HG03342 (cell line): ENCODE data around the gene TUBG2.

Experiments
- ATAC-seq: cut with Tn5 transposase; IDR thresholded peaks from one replicate; pipeline ENCODE4 v1.9.1; 2021; ENCODE audit warnings: mild to moderate bottlenecking, moderate library complexity; ENCODE audit not compliant: unreplicated experiment

The TUBG2 gene

DNA sequence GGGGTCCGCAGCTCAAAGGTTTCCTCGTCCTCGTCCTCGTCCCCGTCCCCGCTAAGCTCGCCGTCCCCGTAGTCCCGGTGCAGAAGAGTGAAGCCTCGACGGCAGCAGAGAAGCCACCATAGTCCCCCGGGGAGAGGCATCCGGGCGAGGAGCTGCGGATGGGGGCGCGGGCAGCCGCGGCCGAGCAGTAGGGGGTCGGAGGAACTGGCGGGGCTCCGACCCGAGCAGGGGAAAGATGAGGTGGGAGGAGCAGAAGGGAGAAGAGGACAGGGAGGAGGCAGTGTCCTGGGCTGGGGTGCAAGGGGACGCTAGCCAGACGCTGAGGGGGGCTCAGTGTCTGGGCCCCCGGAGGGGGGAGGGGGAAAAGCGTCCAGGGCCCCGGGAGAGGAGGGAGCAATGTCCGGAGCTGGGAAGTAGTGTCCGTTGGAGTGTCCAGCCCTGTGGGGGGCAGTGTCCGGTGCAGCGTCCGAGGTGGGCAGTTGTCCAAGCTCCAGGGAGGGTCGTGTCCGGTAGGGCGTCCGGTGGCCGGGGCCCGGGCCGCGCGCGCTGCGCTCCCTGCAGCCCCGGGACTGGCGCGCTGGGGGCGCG is 17.4 kb downstream of the TUBG2 start, which contains the start of gene PLEKHH3:
Gene PLEKHH3, minus strand, starts transcription at position 571 of the 588 bp plus-strand sequence. Its CDS starts 431 bp downstream, at position 140.
- ATAC-seq, result no peak

DNA sequence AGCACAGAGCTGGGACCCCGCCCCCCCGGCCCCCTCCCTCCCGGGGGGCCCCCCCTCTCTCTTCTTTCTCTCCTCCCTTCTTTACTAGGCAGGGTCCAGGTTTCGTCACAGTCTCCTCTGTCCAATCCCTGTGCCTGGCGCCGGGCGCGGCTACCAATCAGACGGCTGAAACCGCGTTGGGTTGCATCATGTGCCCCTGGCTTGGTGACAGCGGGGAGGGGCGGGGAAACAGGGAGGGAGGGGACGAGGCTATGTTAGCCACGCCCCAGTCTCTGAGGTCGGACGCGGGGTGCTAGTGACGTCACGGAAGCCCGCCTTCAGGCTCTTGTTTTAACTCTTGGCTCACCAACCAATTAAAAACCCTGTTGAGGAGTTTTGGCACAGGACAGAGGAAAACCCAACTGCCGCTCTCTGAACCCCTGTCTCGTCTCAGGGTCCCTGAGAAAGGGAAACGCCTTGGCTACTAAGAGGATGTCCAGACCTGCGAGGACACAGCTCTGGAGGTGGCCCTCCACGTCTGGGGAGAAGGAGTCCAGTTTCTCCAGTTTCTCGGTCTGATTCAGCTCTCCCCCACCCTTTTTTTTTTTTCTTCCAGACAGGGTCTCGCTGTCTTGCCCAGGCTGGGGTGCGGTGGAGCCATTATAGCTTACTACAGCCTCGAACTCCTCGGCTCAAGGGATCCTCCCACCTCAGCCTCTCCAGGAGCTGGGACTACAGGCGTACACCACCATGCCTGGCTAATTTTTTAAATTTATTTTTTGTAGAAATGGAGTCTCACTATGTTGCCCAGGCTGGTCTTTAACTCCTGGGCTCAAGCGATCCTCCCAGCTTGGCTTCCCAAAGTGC is 18.2 kb downstream of the TUBG2 start:
- ATAC-seq, result peak; percentile 65

DNA sequence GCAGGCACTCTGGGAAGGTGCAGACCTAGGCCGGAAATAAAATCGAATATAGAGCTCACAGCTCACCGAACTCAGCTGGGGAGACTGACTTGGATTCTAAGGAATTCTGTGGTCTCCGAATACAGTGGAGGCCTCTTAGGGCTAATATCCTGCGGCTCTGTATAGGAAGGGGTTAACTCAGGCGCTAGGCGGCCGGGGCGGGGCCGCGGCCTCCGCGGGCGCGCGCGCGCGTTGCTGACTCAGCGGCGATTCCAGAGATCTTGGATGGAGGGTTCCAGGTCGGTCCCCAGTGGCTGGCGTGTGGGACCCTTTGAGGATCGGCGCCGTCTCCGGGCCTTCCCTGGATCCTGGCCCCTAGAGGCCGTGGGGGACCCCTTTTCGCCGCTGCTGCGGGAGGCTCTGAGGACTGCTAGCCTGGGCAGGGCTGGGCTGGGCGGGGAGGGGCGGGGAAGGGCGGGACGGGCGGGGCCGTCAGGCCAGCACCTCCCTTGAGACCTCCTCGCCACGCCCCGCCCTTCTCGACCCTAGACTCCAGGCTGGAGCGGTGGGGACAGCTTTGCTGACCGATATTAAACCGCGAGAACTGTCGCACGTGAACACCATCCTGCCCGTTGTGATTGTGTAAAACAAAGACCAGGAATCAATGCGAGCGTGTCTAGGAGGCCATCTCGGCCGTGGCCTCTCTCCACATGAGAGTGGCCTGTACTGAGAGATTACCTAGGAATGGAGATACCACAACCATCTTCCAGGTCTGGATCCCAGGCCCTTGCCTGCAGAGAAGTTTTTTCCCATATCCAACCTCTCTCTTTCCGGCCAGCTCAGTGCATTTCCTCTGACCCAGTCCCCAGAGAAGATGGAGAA is 19.1 kb downstream of the TUBG2 start:
- ATAC-seq, result peak; percentile 23

DNA sequence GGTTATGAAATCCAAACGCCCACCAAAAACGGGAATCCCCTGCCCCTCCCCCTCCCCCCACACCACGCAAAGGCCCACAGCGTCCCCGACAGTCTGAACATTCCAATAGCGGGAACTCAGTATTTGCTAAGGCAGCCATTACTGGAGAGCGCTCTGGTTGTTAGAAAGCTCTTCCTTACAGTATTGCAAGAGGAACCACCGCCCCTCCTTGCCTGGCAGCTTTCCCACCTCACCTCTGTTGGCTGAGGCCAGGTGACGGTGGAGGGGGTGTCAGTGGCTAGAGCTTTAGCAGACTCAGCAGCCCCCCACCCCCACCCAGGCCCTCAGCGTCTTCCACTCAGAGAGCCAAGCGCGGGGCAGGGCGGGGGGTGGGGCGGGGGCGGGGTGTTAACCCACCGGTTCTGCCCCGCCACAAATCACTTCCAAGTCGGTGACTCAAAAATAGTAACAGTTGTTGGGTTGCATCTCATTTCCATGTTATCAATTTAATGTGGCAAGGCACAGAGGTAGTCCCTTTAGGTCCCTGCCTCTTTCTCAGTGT is 19.9 kb downstream of the TUBG2 start:
- no peak for ATAC-seq

DNA sequence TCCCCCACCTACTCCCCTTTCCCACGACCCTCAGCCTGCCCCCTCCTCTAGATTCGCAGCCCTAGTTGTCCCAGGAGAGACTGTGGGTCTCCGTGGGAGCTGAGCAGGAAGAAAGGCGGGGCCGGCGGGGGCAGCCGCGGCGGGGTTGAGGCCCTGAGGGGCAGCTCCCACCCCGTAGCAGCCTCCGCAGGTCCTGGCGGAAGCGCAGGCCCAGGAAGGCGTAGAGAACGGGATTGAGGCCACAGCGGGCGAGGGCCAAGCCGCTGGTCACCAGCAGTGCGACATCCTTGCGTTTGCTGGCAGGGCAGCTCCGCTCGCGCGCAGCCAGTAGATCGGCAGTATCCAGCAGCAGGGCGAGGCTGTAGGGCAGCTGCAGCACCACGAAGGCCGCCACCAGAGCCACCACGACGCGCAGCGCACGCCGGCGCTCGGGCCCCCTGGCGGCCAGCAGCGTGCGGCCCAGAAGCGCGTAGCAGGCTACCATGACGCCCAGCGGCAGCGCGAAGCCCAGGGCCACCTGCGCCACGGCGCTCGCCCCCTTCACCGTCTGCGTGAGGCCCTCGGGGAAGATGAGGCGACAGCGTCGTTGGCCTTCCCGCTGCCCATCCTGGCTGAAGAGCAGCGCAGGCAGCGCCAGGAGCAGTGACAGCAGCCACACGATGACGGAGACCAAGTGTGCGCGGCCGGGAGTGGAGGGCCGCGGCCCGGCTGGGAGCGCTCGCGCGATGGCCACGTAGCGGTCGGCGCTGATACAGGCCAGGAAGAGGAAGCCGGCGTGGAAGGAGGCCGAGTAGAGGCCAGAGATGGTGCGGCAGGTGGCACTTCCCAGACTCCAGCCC is 20.6 kb downstream of the TUBG2 start:
- ATAC-seq, result no peak

DNA sequence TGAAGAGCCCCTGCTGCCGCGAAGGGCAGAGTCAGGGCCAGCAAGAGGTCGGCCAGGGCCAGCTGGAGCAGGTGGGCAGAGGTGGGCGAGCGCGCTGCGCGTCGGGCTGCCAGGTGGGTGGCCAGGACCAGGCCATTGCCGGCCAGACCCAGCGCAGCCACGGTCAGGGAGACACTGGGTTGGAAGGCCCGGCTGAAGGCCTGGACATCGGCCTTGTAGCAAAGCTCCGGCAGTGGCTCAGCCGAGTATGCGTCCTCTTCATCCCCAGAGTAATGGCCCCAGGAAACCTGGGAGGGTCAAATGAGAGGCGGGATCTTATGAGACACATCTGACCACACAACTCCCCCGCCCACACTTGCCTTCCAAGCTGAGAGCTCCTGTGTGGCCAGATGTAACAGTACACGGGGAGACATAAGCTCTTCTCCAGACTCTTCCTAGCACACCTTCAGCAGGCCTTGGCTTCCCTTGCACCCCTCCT is 21.3 kb downstream of the TUBG2 start:
- no peak for ATAC-seq

DNA sequence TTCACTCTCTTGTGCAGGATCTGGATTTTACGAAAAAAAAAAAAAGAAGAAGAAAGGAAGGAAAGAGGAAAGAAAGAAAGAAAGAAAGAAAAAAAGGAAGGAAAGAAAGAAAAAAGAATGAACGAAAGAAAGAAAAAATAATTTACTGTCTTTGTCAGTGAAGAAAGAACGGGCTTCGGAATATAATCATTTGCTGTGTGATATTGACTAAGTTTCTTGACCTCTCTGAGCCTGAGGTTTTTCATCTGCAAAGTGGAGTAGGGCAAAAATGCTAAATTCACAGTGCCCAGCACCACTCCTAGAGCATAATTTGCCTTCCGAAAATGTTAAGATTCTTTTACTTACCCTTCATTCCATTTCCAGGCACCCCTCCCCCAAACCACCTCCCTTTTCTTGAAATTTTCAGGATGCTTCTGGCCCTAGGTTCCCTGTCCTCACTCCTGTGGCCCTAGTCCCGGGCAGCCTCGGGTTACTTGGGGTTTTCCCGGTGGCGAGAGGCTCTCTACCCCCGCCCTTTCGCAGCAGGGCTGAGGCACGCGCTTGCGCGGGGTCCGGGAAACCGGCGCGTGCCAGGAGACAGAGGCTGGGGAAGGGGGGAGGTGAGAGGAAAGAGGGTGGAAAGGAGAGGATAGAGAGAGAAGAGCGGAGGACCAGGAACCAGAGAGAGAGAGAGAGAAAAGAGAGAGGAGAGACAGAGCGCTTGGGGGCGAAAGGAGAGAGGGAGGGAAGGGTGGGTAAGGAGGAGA is 23.1 kb downstream of the TUBG2 start, which contains the start of gene CNTNAP1:
Gene CNTNAP1, plus strand, starts transcription at position 556 of the 746 bp plus-strand sequence. CDS start 299 bp downstream, outside the sequence.
- ATAC-seq, result no peak

DNA sequence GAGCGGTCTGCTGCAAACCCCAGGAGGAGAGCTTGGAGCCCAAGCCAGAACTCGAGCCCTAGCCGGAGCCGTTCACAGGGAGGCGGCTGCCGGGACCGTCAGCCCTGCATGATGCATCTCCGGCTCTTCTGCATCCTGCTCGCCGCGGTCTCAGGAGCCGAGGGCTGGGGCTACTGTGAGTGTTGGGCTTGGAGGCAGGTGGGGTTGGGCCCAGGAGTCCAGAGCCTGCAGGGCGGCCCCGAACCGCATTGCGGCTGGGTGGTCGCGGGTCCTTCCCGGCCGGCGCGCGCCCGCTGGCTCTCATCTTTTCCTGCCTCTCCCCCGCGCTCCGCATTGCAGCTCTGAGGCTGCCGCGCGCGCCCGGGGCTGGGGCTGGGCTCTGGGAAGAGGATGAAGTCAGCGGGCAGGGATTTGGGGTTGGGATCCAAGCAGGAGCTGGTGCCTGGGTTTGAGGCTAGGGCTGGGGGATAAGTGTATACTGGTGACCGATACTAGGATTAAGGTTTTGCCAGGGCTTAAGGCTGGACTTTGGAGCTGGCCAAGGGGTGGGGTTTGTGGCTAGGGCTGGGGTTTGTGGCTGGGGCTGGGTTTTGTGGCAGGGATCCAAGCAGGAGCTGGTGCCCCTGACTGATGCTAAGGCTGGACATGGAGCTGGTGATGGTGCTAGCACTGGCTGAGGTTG is 23.8 kb downstream of the TUBG2 start:
- ATAC-seq, result no peak

DNA sequence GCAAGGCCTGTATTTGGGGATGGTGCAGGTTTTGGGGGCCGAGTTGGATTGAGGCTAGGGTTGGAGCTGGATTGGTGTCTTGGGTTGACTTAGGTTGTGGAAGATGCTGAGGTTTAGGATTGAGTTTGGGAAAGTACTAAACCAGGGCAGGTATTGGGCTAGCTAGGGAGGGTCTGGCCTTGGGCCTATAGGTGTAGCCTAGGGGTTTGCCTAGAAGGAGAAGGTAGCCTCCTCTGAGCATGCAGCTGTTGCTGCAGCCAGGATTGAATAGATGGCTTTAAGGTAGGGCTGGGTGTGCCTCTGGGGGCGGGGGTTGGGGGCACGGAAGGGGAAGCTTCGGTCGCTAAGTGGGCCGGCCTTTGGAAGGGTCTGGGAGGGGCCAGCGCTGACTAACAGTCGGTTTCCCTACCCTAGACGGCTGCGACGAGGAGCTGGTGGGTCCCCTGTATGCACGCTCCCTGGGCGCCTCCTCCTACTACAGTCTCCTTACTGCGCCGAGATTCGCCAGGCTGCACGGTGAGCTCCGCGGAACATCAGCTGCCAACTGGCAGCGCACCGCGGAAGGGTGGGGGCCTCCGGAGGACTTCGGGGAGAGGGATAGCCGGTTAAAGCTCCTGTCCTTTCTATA is 24.4 kb downstream of the TUBG2 start:
- ATAC-seq, result no peak

DNA sequence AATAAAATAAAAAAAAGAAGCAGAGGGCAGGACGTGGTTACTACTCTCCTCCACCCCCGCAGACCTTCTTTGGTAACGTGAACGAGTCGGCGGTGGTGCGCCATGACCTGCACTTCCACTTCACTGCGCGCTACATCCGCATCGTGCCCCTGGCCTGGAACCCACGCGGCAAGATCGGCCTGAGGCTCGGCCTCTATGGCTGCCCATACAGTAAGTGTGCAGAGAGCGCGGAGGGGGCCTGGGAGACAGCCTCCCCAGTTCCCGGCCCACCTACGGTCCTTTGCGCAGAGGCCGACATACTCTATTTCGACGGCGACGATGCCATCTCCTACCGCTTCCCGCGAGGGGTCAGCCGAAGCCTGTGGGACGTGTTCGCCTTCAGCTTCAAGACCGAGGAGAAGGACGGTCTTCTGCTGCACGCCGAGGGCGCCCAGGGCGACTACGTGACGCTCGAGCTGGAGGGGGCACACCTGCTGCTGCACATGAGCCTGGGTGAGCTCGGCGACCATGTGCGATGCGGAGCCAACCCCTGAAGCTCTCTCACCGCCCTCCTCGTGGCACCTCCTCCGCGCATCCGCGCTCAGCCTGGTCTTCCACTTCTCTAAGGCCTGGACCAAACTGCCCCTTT is 26.0 kb downstream of the TUBG2 start:
- ATAC-seq, result no peak

DNA sequence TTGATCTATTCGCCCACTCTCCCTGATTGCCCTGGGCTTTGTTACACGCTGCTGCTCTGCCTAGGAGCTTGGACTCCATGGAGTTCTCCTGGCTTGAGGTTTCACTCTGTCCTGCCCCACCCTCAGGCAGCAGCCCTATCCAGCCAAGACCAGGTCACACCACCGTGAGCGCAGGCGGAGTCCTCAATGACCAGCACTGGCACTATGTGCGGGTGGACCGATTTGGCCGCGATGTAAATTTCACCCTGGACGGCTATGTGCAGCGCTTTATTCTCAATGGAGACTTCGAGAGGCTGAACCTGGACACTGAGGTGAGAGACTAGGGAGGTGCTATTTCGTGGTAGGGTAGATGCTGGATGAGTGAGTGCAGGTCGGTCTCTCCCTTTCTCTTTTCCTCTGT is 26.7 kb downstream of the TUBG2 start:
- no peak for ATAC-seq

DNA sequence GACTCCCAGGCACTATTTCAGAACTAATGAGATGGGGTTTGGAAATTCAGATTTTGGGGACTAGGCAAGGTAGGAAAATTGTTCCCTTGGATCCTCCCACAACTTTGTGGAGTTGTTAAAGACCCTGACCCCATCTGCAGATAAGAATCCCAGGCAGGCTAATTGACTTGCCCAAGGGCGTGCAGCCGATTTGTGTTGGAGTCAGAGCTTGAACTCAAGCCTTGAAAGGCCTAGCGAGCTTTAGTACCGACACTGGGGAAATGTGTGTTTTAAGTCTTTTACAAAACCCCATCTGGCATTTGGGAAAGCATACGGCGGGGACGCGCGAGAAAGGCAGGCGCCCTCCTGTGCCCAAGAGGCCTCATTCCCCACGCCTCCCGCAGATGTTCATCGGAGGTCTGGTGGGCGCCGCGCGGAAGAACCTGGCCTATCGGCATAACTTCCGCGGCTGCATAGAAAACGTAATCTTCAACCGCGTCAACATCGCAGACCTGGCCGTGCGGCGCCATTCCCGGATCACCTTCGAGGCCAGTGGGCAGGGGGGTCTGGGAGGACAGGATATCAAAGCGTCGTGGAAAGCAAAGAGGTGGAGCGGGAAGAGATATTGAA is 27.5 kb downstream of the TUBG2 start:
- no peak for ATAC-seq

DNA sequence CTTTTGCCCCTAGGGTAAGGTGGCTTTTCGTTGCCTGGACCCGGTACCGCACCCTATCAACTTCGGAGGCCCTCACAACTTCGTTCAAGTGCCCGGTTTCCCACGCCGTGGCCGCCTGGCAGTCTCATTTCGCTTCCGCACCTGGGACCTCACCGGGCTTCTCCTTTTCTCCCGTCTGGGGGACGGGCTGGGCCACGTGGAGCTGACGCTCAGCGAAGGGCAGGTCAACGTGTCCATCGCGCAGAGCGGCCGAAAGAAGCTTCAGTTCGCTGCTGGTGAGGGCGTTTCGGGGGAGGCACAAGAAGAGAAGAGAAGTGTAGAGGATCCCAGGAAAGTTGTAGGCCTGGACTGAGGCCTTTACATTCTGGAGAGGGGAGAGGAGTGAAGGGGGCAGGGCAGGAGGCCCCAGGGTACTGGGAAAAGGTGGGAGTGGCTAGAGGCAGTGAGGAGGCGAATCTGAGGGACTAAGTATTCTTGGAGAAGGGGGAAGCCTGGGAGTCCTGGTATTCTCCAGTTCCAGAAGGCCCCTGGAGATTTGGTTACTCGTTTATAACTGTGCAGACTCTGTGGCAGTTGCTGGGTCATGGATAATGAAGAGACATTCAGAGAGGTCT is 28.7 kb downstream of the TUBG2 start:
- ATAC-seq, result no peak

DNA sequence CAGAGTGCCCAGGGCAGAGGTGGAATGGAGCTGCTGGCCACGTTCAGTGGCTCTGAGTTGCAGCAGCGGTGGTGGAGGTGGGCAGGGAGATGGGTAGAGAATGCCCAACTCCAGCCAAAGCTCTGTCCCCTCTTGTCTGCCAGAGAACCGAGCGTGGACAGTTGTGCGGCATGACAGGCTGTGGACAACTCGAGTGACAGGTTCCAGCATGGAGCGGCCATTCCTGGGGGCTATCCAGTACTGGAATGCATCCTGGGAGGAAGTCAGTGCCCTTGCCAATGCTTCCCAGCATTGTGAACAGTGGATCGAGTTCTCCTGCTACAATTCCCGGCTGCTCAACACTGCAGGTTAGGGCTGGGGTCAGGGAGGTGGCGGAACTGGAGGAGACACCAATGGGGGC is 31.5 kb downstream of the TUBG2 start:
- no peak for ATAC-seq

DNA sequence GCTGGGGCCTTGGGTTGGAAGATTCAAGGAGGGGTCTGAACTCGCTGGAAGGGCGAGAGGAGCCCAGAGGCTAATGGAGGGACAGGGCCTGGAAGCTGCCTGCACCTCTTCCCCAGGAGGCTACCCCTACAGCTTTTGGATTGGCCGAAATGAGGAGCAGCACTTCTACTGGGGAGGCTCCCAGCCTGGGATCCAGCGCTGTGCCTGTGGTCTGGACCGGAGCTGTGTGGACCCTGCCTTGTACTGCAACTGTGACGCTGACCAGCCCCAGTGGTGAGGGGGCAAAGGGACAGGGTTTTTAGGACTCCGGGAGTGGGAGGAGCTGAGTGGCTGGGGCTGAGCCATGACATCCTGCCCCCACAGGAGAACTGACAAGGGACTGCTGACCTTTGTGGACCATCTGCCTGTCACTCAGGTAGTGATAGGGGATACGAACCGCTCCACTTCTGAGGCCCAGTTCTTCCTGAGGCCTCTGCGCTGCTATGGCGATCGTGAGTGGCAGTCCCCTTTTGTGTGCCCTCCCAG is 32.0 kb downstream of the TUBG2 start:
- ATAC-seq, result no peak

DNA sequence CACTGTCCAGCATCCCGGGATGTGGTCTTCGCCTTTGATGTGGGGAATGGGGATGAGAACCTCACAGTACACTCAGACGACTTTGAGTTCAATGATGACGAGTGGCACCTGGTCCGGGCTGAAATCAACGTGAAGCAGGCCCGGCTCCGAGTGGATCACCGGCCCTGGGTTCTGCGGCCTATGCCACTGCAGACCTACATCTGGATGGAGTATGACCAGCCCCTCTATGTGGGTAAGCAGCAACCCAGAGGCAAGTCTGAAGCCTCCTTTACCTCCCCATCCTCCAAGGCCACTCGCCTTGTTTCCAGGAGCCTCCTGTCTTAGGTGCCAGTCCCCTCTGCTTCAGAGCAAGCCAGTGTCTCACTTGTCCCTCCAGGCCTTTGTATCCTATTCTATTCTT is 33.4 kb downstream of the TUBG2 start:
- ATAC-seq, result no peak

DNA sequence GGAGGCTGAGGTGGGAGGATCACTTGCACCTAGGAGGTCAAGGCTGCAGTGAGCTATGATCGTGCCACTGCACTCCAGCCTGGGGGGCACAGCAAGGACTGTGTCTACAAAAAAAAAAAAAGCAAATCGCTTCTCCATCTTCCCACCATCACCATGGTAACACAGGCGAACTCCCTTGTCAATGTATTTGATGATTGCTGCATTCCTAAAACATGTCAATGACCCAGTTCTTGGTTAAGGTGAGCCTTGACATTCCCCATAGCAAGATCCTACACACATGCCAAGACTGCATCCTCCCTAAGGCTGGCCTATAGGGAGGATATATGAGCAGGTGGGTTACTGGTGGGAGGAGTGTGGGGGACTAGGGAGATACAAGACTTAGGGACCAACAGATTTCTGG is 35.4 kb downstream of the TUBG2 start:
- ATAC-seq, result no peak
